SK-N-MC (cell line): ENCODE results near the gene GCGR.

ENCODE experiments used
- EZH2 ChIP-seq: fragments of 200-600 bp; sonication (generic); IDR thresholded peaks from one replicate; pipeline ENCODE4 v1.6.1; 2017; ENCODE audit warnings: antibody characterized with exemption
- FOXP2 ChIP-seq: optimal IDR thresholded peaks from 2 replicates; pipeline ENCODE3; 2011; ENCODE audit warnings: mild to moderate bottlenecking, moderate library complexity; ENCODE audit not compliant: insufficient read depth; ENCODE audit errors: extremely low read length, control extremely low read depth
- POLR2AphosphoS5 ChIP-seq: IDR thresholded peaks from 2 replicates; pipeline ENCODE4 v1.6.1; 2012; ENCODE audit warnings: mild to moderate bottlenecking, low read depth, low read length, borderline replicate concordance

- no peak for TF ChIP-seq EZH2
- TF ChIP-seq POLR2AphosphoS5 = no peak
- no peak for TF ChIP-seq FOXP2
These were observed 24.7 kb downstream of the GCGR start for GRCh38 chr17:81828656-81829055.
